OCI-LY7 (cell line): ENCODE results near the gene NAB1. TPM values are rescaled to one million over a fixed set of nuclear protein-coding genes. Genes with fewer than 3 reads are reported as not detected.

ENCODE experiments used
- BruUV-seq: library from RNA; stranded (reverse); fragments of 400-500 nt; replicated peaks from 2 replicates; lab custom pipeline; 2021; lab: Mats Ljungman, UMichigan
- CTCF ChIA-PET: fragments of 300-600 bp; sonication (Branson Sonifier 250); formaldehyde crosslinking; loops from one replicate; lab custom pipeline; 2022; ENCODE audit warnings: antibody characterized with exemption; ENCODE audit not compliant: unreplicated experiment; lab: Charles Lee
- POLR2A ChIA-PET: fragments of 300-600 bp; sonication (Branson Sonifier 250); formaldehyde crosslinking; loops from one replicate; lab custom pipeline; 2022; ENCODE audit warnings: antibody characterized with exemption; lab: Charles Lee
- DNase-seq: peaks from one replicate; pipeline ENCODE4 v3.0.0-alpha.2; 2015; ENCODE audit warnings: low spot score
- H2AFZ ChIP-seq: fragments of 200-600 bp; sonication (generic), shearing (Covaris generic); 2 replicates; pipeline ENCODE4 v1.6.1; 2014; ENCODE audit warnings: mild to moderate bottlenecking, antibody characterized with exemption, low read length, moderate library complexity
- H3K27ac ChIP-seq: fragments of 200-600 bp; sonication (generic); 2 replicates; pipeline ENCODE4 v1.5.1; 2014; ENCODE audit warnings: mixed run types, low read depth, mild to moderate bottlenecking, moderate library complexity, low read length, inconsistent platforms; ENCODE audit not compliant: poor library complexity, severe bottlenecking
- H3K36me3 ChIP-seq: fragments of 200-600 bp; sonication (generic); 2 replicates; pipeline ENCODE4 v1.6.1; 2014; ENCODE audit warnings: mild to moderate bottlenecking, antibody characterized with exemption, low read length, moderate library complexity, mixed read lengths; ENCODE audit not compliant: insufficient read depth
- H3K4me1 ChIP-seq: fragments of 200-600 bp; sonication (generic); 2 replicates; pipeline ENCODE4 v1.5.1; 2014; ENCODE audit warnings: mild to moderate bottlenecking, low read length; ENCODE audit not compliant: insufficient read depth, poor library complexity, severe bottlenecking
- H3K4me2 ChIP-seq: fragments of 200-600 bp; sonication (generic); 2 replicates; pipeline ENCODE4 v1.6.1; 2014; ENCODE audit warnings: mild to moderate bottlenecking, low read length
- H3K4me3 ChIP-seq: fragments of 200-600 bp; sonication (generic); 2 replicates; pipeline ENCODE4 v1.5.1; 2014; ENCODE audit warnings: mild to moderate bottlenecking, low read depth, low read length; ENCODE audit not compliant: poor library complexity, severe bottlenecking
- H3K79me2 ChIP-seq: fragments of 200-600 bp; sonication (generic); 2 replicates; pipeline ENCODE4 v1.6.1; 2016; ENCODE audit warnings: low read depth, mild to moderate bottlenecking, low read length, moderate library complexity, mixed read lengths; ENCODE audit not compliant: insufficient read depth
- H3K9me2 ChIP-seq: fragments of 200-600 bp; sonication (generic); 2 replicates; pipeline ENCODE4 v1.6.1; 2016; ENCODE audit warnings: mild to moderate bottlenecking, low read length, mixed read lengths; ENCODE audit not compliant: insufficient read depth
- H3K9me3 ChIP-seq: fragments of 200-600 bp; sonication (generic); 2 replicates; pipeline ENCODE4 v1.6.1; 2014; ENCODE audit warnings: mild to moderate bottlenecking, mixed run types, low read length, mixed read lengths
- H4K20me1 ChIP-seq: fragments of 200-600 bp; sonication (generic); 2 replicates; pipeline ENCODE4 v1.6.1; 2014; ENCODE audit warnings: mild to moderate bottlenecking, antibody characterized with exemption, low read length, moderate library complexity, mixed read lengths; ENCODE audit not compliant: insufficient read depth
- EZH2phosphoT487 ChIP-seq: fragments of 200-600 bp; sonication (generic); IDR thresholded peaks from 2 replicates; pipeline ENCODE4 v1.6.1; 2018; ENCODE audit warnings: low read depth, borderline replicate concordance, mild to moderate bottlenecking, mixed run types, antibody characterized with exemption, low read length, moderate library complexity, mixed read lengths
- intact Hi-C: fragments of 100-400 bp; cut with micrococcal nuclease; formaldehyde crosslinking; loops from one replicate; pipeline ENCODE4 v1.10.0; 2022; ENCODE audit not compliant: unreplicated experiment
- total RNA-seq, 2 experiments: library from RNA; depleted of rRNA in 1 of 2; stranded (reverse); fragments of >200 nt in 1 of 2; shearing (Covaris generic) in 1 of 2; gene quantifications; 2 replicates each; pipeline ENCODE4 v1.2.3, GENCODE V29; 2014 to 2022
- TF ChIP-seq, protein P1 (sequence below): fragments of 200-600 bp; sonication (generic); conservative IDR thresholded peaks from 2 replicates; pipeline ENCODE4 v1.5.1; 2014; ENCODE audit warnings: mild to moderate bottlenecking, antibody characterized with exemption, low read length, moderate library complexity, mixed read lengths

Gene NAB1
- total RNA-seq, 2 experiments from 2014 or later: 24.5 to 30.2 TPM

DNA sequence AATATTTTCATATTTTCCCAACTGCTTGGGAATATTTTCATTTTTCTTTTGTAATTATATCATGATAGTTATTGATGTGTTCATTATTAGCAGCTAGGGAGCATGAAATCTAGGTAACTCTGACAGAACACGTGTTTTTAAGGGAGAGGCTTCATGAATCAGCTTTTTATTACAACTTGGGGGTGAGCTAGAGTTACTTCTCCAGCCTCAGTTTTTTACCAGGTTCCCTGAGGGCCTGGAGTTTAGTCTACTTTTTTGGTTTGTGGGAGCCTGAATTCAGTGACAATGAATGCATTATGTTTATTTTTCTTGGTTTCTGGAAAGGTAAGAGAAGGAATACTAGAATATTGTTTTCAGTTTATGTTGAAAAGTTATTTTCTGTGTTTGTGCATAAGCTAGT is 18.0 kb downstream of the NAB1 start:
- H3K79me2 ChIP-seq: peaks cover 3% of the 10 kb centered on the region
- intact Hi-C loops: loop anchor here (10.0 kb wide), 1 partner anchor 348 kb away; the partner anchor contains the start of gene STAT1
- no peak for DNase-seq
- peaks cover 35% of the 10 kb centered on the region for H3K36me3 ChIP-seq
- no peaks in the 10 kb centered on the region for H4K20me1 ChIP-seq
- CTCF ChIA-PET: no interaction called here
- no peak overlapping the region for H3K27ac ChIP-seq
- H2AFZ ChIP-seq: no peak overlapping the region
- no TSS peak for BruUV-seq
- H3K4me1 ChIP-seq: no peaks in the 10 kb centered on the region
- H3K4me3 ChIP-seq: no peak overlapping the region
- POLR2A ChIA-PET: interaction anchor here (0.5 to 1.2 kb wide), 8 partner anchors 10 to 330 kb away, joined by 3 to 6 read pairs (median 4); no protein-coding TSS in a partner anchor
- H3K9me2 ChIP-seq: no peaks in the 10 kb centered on the region
- no peak overlapping the region for H3K4me2 ChIP-seq
- no peak for TF ChIP-seq EZH2phosphoT487
- TF ChIP-seq, protein P1, sequence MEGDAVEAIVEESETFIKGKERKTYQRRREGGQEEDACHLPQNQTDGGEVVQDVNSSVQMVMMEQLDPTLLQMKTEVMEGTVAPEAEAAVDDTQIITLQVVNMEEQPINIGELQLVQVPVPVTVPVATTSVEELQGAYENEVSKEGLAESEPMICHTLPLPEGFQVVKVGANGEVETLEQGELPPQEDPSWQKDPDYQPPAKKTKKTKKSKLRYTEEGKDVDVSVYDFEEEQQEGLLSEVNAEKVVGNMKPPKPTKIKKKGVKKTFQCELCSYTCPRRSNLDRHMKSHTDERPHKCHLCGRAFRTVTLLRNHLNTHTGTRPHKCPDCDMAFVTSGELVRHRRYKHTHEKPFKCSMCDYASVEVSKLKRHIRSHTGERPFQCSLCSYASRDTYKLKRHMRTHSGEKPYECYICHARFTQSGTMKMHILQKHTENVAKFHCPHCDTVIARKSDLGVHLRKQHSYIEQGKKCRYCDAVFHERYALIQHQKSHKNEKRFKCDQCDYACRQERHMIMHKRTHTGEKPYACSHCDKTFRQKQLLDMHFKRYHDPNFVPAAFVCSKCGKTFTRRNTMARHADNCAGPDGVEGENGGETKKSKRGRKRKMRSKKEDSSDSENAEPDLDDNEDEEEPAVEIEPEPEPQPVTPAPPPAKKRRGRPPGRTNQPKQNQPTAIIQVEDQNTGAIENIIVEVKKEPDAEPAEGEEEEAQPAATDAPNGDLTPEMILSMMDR: no peak
- H3K9me3 ChIP-seq: no peaks in the 10 kb centered on the region; the same call in 1 of the 2 replicates

- H3K4me1 ChIP-seq: no peaks in the 10 kb centered on the region
- no peaks in the 10 kb centered on the region for H4K20me1 ChIP-seq
- no peak overlapping the region for H2AFZ ChIP-seq
- no peaks in the 10 kb centered on the region; the same call in 1 of the 2 replicates for H3K9me3 ChIP-seq
- H3K79me2 ChIP-seq: peaks cover 2% of the 10 kb centered on the region; the same call in 1 of the 2 replicates
- intact Hi-C loops: loop anchor here (10.0 kb wide), 1 partner anchor 346 kb away; the partner anchor contains the start of gene STAT1
- TF ChIP-seq, protein P1: no peak
- TF ChIP-seq EZH2phosphoT487: no peak
- H3K4me2 ChIP-seq: no peak overlapping the region
- no TSS peak for BruUV-seq
- H3K9me2 ChIP-seq: no peaks in the 10 kb centered on the region
- ChIA-PET POLR2A (no interaction called here), CTCF (no interaction called here)
- no peak for DNase-seq
- H3K27ac ChIP-seq: no peak overlapping the region
- H3K4me3 ChIP-seq: no peak overlapping the region
- H3K36me3 ChIP-seq: peaks cover 52% of the 10 kb centered on the region
Measured at GRCh38 chr2:190668892-190669291, 20.0 kb downstream of the NAB1 start.

DNA sequence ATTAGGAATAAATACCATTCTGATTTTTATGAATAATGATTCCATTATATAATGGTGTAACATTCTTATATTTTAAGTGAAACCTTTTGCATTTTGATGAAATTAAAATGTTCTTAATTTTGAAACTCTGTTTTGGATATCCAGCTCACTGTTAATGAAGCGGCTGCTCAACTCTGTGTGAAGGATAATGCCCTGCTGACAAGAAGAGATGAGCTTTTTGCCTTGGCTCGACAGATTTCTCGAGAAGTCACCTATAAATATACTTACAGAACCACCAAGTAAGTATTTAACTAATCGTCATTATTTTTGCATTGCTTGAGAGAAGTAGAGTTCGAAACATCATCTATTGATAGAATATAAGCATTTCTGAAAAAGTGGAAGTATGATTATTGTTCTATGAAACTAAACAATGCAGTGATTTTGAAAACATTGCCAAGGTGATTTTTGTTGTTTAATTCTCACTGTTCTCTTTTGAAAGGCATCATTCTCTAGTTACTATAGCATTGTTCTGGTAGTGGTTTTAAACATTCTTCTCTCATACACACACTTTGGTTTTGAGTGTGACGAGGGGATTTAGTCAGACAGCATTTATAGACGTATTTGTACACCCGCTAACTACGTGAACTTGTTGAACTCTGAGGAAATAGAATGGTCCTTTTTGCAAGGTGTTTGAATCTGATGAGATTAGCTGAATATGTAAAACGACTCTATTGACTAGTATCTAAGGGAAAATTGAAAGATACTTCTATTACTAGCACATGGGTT is 21.5 kb downstream of the NAB1 start:
- DNase-seq: no peak
- TF ChIP-seq, protein P1: no peak
- TF ChIP-seq EZH2phosphoT487: no peak
- Histone ChIP-seq H3K4me1 (no peaks in the 10 kb centered on the region), H3K9me3 (no peaks in the 10 kb centered on the region; the same call in 1 of the 2 replicates), H3K79me2 (no peaks in the 10 kb centered on the region; the same call in 1 of the 2 replicates), H3K4me3 (no peak overlapping the region), H3K9me2 (no peaks in the 10 kb centered on the region), H3K27ac (no peak overlapping the region), H3K4me2 (no peak overlapping the region), H2AFZ (no peak overlapping the region), H4K20me1 (no peaks in the 10 kb centered on the region), H3K36me3 (peaks cover 56% of the 10 kb centered on the region)
- no TSS peak for BruUV-seq
- CTCF ChIA-PET: no interaction called here
- intact Hi-C loops: no loop called here
- POLR2A ChIA-PET: interaction anchor here (0.7 kb wide), 1 partner anchor 1589 kb away, joined by 3 read pairs; no protein-coding TSS in a partner anchor
